T-helper 2 cell treated with Interferon-gamma antibody and Interleukin-4, amounts not matched to agents 5 μg/mL and 100 μg/mL, for 36 hours (primary cell): ENCODE measurements around the gene NOL9.
A peak's percentile ranks its signal among the peaks of the same experiment; 100 is the strongest.
"Not testable (repeated sequence)": the region's sequence is repeated elsewhere in the genome, so short reads cannot be mapped to it uniquely, and the experiment has no call there.

Source experiments
- DNase-seq: peaks from one replicate; pipeline ENCODE4 v3.0.0; 2021; ENCODE audit warnings: low spot score
- H3K27ac Mint-ChIP-seq: one replicate; pipeline ENCODE4 v1.8.0; 2021; ENCODE audit warnings: mild to moderate bottlenecking, mixed read lengths
- H3K27me3 Mint-ChIP-seq: one replicate; pipeline ENCODE4 v1.8.0; 2021; ENCODE audit warnings: low read depth, mixed read lengths
- H3K36me3 Mint-ChIP-seq: one replicate; pipeline ENCODE4 v1.8.0; 2021; ENCODE audit warnings: low read depth, mixed read lengths
- H3K4me1 Mint-ChIP-seq: one replicate; pipeline ENCODE4 v1.8.0; 2021; ENCODE audit warnings: low read depth, mixed read lengths
- H3K4me3 Mint-ChIP-seq: one replicate; pipeline ENCODE4 v1.8.0; 2022; ENCODE audit warnings: mild to moderate bottlenecking, moderate library complexity, mixed read lengths
- H3K9me3 Mint-ChIP-seq: one replicate; pipeline ENCODE4 v1.8.0; 2021; ENCODE audit warnings: mixed read lengths

Gene NOL9

GRCh38 chr1:6554031-6554906 lies at the start of gene NOL9:
TSS of gene NOL9 (minus strand) at chr1:6554513. CDS start at chr1:6554502, 11 bp downstream.
- H3K4me3 Mint-ChIP-seq = peak within 1 kb of the TSS; percentile 83
- DNase-seq = peak; percentile 94
- H3K9me3 Mint-ChIP-seq = no peaks in the 10 kb centered on the region
- peaks cover 12% of the 10 kb centered on the region for H3K36me3 Mint-ChIP-seq
- peak within 1 kb of the TSS; percentile 79 for H3K27ac Mint-ChIP-seq
- H3K27me3 Mint-ChIP-seq = no peaks in the 10 kb centered on the region
- peaks cover 11% of the 10 kb centered on the region for H3K4me1 Mint-ChIP-seq

- peak overlapping the region; percentile 94 for H3K27ac Mint-ChIP-seq
- H3K27me3 Mint-ChIP-seq = peaks cover 6% of the 10 kb centered on the region
- peak overlapping the region; percentile 72 for H3K4me3 Mint-ChIP-seq
- H3K36me3 Mint-ChIP-seq = peaks cover 10% of the 10 kb centered on the region
- H3K4me1 Mint-ChIP-seq = peaks cover 21% of the 10 kb centered on the region
- peak; percentile 55 for DNase-seq
- no peaks in the 10 kb centered on the region for H3K9me3 Mint-ChIP-seq
Measured at GRCh38 chr1:6603238-6603914, 49.1 kb upstream of the NOL9 start.

- peaks cover 21% of the 10 kb centered on the region for H3K4me1 Mint-ChIP-seq
- H3K27ac Mint-ChIP-seq = peak within 1 kb of the TSS; percentile 98
- peaks cover 4% of the 10 kb centered on the region for H3K27me3 Mint-ChIP-seq
- peaks cover 10% of the 10 kb centered on the region for H3K36me3 Mint-ChIP-seq
- no peaks in the 10 kb centered on the region for H3K9me3 Mint-ChIP-seq
- H3K4me3 Mint-ChIP-seq = peak within 1 kb of the TSS; percentile 98
- DNase-seq = peak; percentile 93
Measured at GRCh38 chr1:6602669-6603237, 48.4 kb upstream of the NOL9 start, which contains the start of gene KLHL21. TSS of gene KLHL21 (minus strand) at chr1:6602869. CDS start at chr1:6602817, 52 bp downstream.

GRCh38 chr1:6601923-6602668 lies 47.8 kb upstream of the NOL9 start:
- Mint-ChIP-seq H3K4me3 (peak overlapping the region; percentile 98), H3K27me3 (no peaks in the 10 kb centered on the region), H3K27ac (peak overlapping the region; percentile 98), H3K9me3 (no peaks in the 10 kb centered on the region), H3K4me1 (peaks cover 21% of the 10 kb centered on the region), H3K36me3 (peaks cover 12% of the 10 kb centered on the region)
- DNase-seq = peak; percentile 31

GRCh38 chr1:6601049-6601922 lies 47.0 kb upstream of the NOL9 start:
- no peaks in the 10 kb centered on the region for H3K9me3 Mint-ChIP-seq
- peak overlapping the region; percentile 98 for H3K4me3 Mint-ChIP-seq
- no peaks in the 10 kb centered on the region for H3K27me3 Mint-ChIP-seq
- H3K36me3 Mint-ChIP-seq = peaks cover 19% of the 10 kb centered on the region
- DNase-seq = peak; percentile 85
- H3K27ac Mint-ChIP-seq = peak overlapping the region; percentile 98
- H3K4me1 Mint-ChIP-seq = peaks cover 23% of the 10 kb centered on the region

GRCh38 chr1:6600410-6601048 lies 46.2 kb upstream of the NOL9 start:
- Mint-ChIP-seq H3K4me3 (peak overlapping the region; percentile 98), H3K36me3 (peaks cover 27% of the 10 kb centered on the region), H3K27me3 (no peaks in the 10 kb centered on the region), H3K4me1 (peaks cover 24% of the 10 kb centered on the region), H3K27ac (peak overlapping the region; percentile 98), H3K9me3 (no peaks in the 10 kb centered on the region)
- DNase-seq = no peak

- not testable (repeated sequence) for DNase-seq, H3K9me3 Mint-ChIP-seq, H3K27me3 Mint-ChIP-seq
- Mint-ChIP-seq H3K4me1 (peaks cover 24% of the 10 kb centered on the region), H3K27ac (peak overlapping the region; percentile 98), H3K36me3 (peaks cover 30% of the 10 kb centered on the region), H3K4me3 (peak overlapping the region; percentile 98)
Measured at GRCh38 chr1:6599991-6600390, 45.7 kb upstream of the NOL9 start.

GRCh38 chr1:6599141-6599975 lies 45.0 kb upstream of the NOL9 start:
- peak; percentile 40 for DNase-seq
- peaks cover 24% of the 10 kb centered on the region for H3K4me1 Mint-ChIP-seq
- H3K36me3 Mint-ChIP-seq = peaks cover 30% of the 10 kb centered on the region
- H3K9me3 Mint-ChIP-seq = no peaks in the 10 kb centered on the region
- no peaks in the 10 kb centered on the region for H3K27me3 Mint-ChIP-seq
- H3K4me3 Mint-ChIP-seq = peak overlapping the region; percentile 98
- peak overlapping the region; percentile 98 for H3K27ac Mint-ChIP-seq

GRCh38 chr1:6597777-6598131 lies 43.4 kb upstream of the NOL9 start:
- H3K27ac Mint-ChIP-seq = no peak overlapping the region
- peaks cover 16% of the 10 kb centered on the region for H3K4me1 Mint-ChIP-seq
- no peaks in the 10 kb centered on the region for H3K27me3 Mint-ChIP-seq
- H3K36me3 Mint-ChIP-seq = peaks cover 35% of the 10 kb centered on the region
- no peak overlapping the region for H3K4me3 Mint-ChIP-seq
- H3K9me3 Mint-ChIP-seq = no peaks in the 10 kb centered on the region
- DNase-seq = no peak

GRCh38 chr1:6596886-6597776 lies 42.8 kb upstream of the NOL9 start:
- H3K4me1 Mint-ChIP-seq = peaks cover 19% of the 10 kb centered on the region

GRCh38 chr1:6596351-6596750 lies 42.0 kb upstream of the NOL9 start:
- no peak overlapping the region for H3K4me3 Mint-ChIP-seq
- H3K36me3 Mint-ChIP-seq = peaks cover 35% of the 10 kb centered on the region
- DNase-seq = no peak
- H3K4me1 Mint-ChIP-seq = peaks cover 19% of the 10 kb centered on the region
- no peaks in the 10 kb centered on the region for H3K9me3 Mint-ChIP-seq
- no peak overlapping the region for H3K27ac Mint-ChIP-seq
- H3K27me3 Mint-ChIP-seq = no peaks in the 10 kb centered on the region

More at GRCh38 chr1:6596886-6597776, 42.8 kb upstream of the NOL9 start:
- H3K4me3 Mint-ChIP-seq = no peak overlapping the region
- peaks cover 35% of the 10 kb centered on the region for H3K36me3 Mint-ChIP-seq
- H3K9me3 Mint-ChIP-seq = no peaks in the 10 kb centered on the region
- H3K27ac Mint-ChIP-seq = peak overlapping the region; percentile 10
- no peak for DNase-seq
- no peaks in the 10 kb centered on the region for H3K27me3 Mint-ChIP-seq
